Tibial artery (tissue), 4 donors: ENCODE data around the gene EVC2.

Experiments used
- DNase-seq, 2 donors: peaks; one replicate each; pipeline ENCODE4 v3.0.0-alpha.2; 2019
- H3K27ac ChIP-seq, 2 donors: fragments of 200-600 bp; sonication (generic) in 1 of 2; 1 replicate in 1 of 2; 2 replicates in 1 of 2; pipeline ENCODE4 v1.5.1; 2018 to 2019; ENCODE audit warnings: mild to moderate bottlenecking in 1 of 2
- H3K27me3 ChIP-seq, 2 donors: fragments of 200-600 bp; sonication (generic) in 1 of 2; one replicate each; pipeline versions ENCODE4 v1.5.1 to v1.6.0; 2016 to 2019
- H3K36me3 ChIP-seq, 3 donors: fragments of 200-600 bp; sonication (generic) in 2 of 3; one replicate each; pipeline ENCODE4 v1.5.1; 2016 to 2019; ENCODE audit warnings: mild to moderate bottlenecking in 2 of 3
- H3K4me1 ChIP-seq, 4 donors: fragments of 200-600 bp; sonication (generic) in 2 of 4; 1 replicate in 3 of 4; 2 replicates in 1 of 4; pipeline ENCODE4 v1.5.1; 2016 to 2019
- H3K4me3 ChIP-seq, 2 donors: fragments of 200-600 bp; sonication (generic) in 1 of 2; 1 replicate in 1 of 2; 2 replicates in 1 of 2; pipeline ENCODE4 v1.5.1; 2018 to 2019; ENCODE audit warnings: mild to moderate bottlenecking in 2 of 2
- H3K9me3 ChIP-seq, 3 donors: fragments of 200-600 bp; sonication (generic) in 1 of 3; one replicate each; pipeline ENCODE4 v1.5.1; 2016 to 2019
- CTCF ChIP-seq, 2 experiments: fragments of 200-600 bp in 1 of 2; fragments of 450-650 bp in 1 of 2; IDR thresholded peaks; one replicate each; pipeline ENCODE4 v1.5.1; 2017 to 2019; ENCODE audit warnings: antibody characterized with exemption in 2 of 2, mild to moderate bottlenecking in 1 of 2, moderate library complexity in 1 of 2
- intact Hi-C: fragments of 100-400 bp; cut with DNase I; formaldehyde crosslinking; loops from one replicate; pipeline ENCODE4 v1.15.0; 2023; ENCODE audit warnings: low total_unique reads

Gene EVC2

GRCh38 chr4:5706486-5707290 lies 1.7 kb downstream of the EVC2 start:
- no peak for DNase-seq
- intact Hi-C loops = no loop called here
- no peak for TF ChIP-seq CTCF (IDR thresholded peaks at IDR 0.05)
- Histone ChIP-seq H3K4me1 (peaks cover 4 to 35% (median 24%) of the 10 kb centered on the region in 4 donors), H3K27me3 (no peaks in the 10 kb centered on the region), H3K4me3 (no peak overlapping the region), H3K9me3 (no peaks in the 10 kb centered on the region), H3K27ac (no peak overlapping the region), H3K36me3 (peaks cover 0 to 12% (median 10%) of the 10 kb centered on the region in 3 donors)

GRCh38 chr4:5705647-5706320 lies 2.6 kb downstream of the EVC2 start:
- no peak for TF ChIP-seq CTCF (IDR thresholded peaks at IDR 0.05)
- intact Hi-C loops = no loop called here
- no peak for DNase-seq
- H3K4me1 ChIP-seq = peaks cover 4 to 35% (median 23%) of the 10 kb centered on the region in 4 donors
- H3K36me3 ChIP-seq = peaks cover 0 to 12% (median 10%) of the 10 kb centered on the region in 3 donors
- H3K27me3 ChIP-seq = no peaks in the 10 kb centered on the region
- no peak overlapping the region for H3K27ac ChIP-seq
- H3K4me3 ChIP-seq = no peak overlapping the region
- H3K9me3 ChIP-seq = no peaks in the 10 kb centered on the region

- Histone ChIP-seq H3K9me3 (no peaks in the 10 kb centered on the region), H3K27me3 (no peaks in the 10 kb centered on the region), H3K4me3 (no peak overlapping the region), H3K4me1 (peaks cover 4 to 25% (median 17%) of the 10 kb centered on the region in 4 donors), H3K27ac (no peak overlapping the region), H3K36me3 (peaks cover 0 to 12% (median 10%) of the 10 kb centered on the region in 3 donors)
- intact Hi-C loops = no loop called here
- no peak for DNase-seq
- no peak for TF ChIP-seq CTCF (IDR thresholded peaks at IDR 0.05)
Observed at GRCh38 chr4:5704276-5704675, 4.1 kb downstream of the EVC2 start.

GRCh38 chr4:5703831-5704230 lies 4.5 kb downstream of the EVC2 start:
- Histone ChIP-seq H3K27ac (no peak overlapping the region), H3K9me3 (no peaks in the 10 kb centered on the region), H3K4me1 (peaks cover 4 to 20% (median 15%) of the 10 kb centered on the region in 4 donors), H3K27me3 (no peaks in the 10 kb centered on the region), H3K36me3 (peaks cover 0 to 12% (median 10%) of the 10 kb centered on the region in 3 donors), H3K4me3 (no peak overlapping the region)
- no peak for TF ChIP-seq CTCF (IDR thresholded peaks at IDR 0.05)
- intact Hi-C loops = no loop called here
- no peak for DNase-seq

GRCh38 chr4:5701971-5702370 lies 6.4 kb downstream of the EVC2 start:
- DNase-seq = no peak
- intact Hi-C loops = no loop called here
- no peak overlapping the region for H3K27ac ChIP-seq

More at GRCh38 chr4:5701971-5702370, 6.4 kb downstream of the EVC2 start:
- TF ChIP-seq CTCF (IDR thresholded peaks at IDR 0.05) = no peak
- H3K27me3 ChIP-seq = no peaks in the 10 kb centered on the region
- H3K4me1 ChIP-seq = peaks cover 4 to 6% (median 6%) of the 10 kb centered on the region in 4 donors
- peaks cover 5 to 25% (median 13%) of the 10 kb centered on the region in 3 donors for H3K36me3 ChIP-seq
- H3K4me3 ChIP-seq = no peak overlapping the region
- no peaks in the 10 kb centered on the region for H3K9me3 ChIP-seq
